Measurements from ENCODE around the gene MRPS31. TPM values are rescaled to one million over a fixed set of nuclear protein-coding genes. Genes with fewer than 3 reads are reported as not detected.
A peak's percentile ranks its signal among the peaks of the same experiment; 100 is the strongest.

Gene MRPS31
- total RNA-seq, 1 donor from 2014 or later: 31.3 TPM

- TF ChIP-seq CTCF (IDR thresholded peaks at IDR 0.05; ENCODE audit: unreplicated experiment): peak; percentile 79
- H3K9me3 Mint-ChIP-seq: no peaks in the 10 kb centered on the region
- H3K4me3 Mint-ChIP-seq: no peak overlapping the region
- DNase-seq (ENCODE audit: low spot score in 2 of 2, unreplicated experiment in 2 of 2): no peak
- H3K36me3 Mint-ChIP-seq: no peaks in the 10 kb centered on the region
- no peaks in the 10 kb centered on the region for H3K27me3 Mint-ChIP-seq (ENCODE audit: low read depth)
- H3K27ac Mint-ChIP-seq: no peak overlapping the region
- H3K4me1 Mint-ChIP-seq: peaks cover 17% of the 10 kb centered on the region
Observed at GRCh38 chr13:40682449-40683240, 88.3 kb downstream of the MRPS31 start.

- no peak for TF ChIP-seq CTCF (IDR thresholded peaks at IDR 0.05; ENCODE audit: unreplicated experiment)
- peak overlapping the region; percentile 8 for H3K27ac Mint-ChIP-seq
- no peak overlapping the region for H3K4me3 Mint-ChIP-seq
- H3K4me1 Mint-ChIP-seq: peaks cover 17% of the 10 kb centered on the region
- no peaks in the 10 kb centered on the region for H3K36me3 Mint-ChIP-seq
- no peak for DNase-seq (ENCODE audit: low spot score in 2 of 2, unreplicated experiment in 2 of 2)
- no peaks in the 10 kb centered on the region for H3K9me3 Mint-ChIP-seq
- H3K27me3 Mint-ChIP-seq (ENCODE audit: low read depth): no peaks in the 10 kb centered on the region
Observed at GRCh38 chr13:40681341-40682146, 89.4 kb downstream of the MRPS31 start.

GRCh38 chr13:40680659-40681323 lies 90.2 kb downstream of the MRPS31 start:
- Mint-ChIP-seq H3K27ac (no peak overlapping the region), H3K4me3 (no peak overlapping the region)
- no peak for DNase-seq (ENCODE audit: low spot score in 2 of 2, unreplicated experiment in 2 of 2)

GRCh38 chr13:40679480-40679985 lies 91.5 kb downstream of the MRPS31 start:
- Mint-ChIP-seq H3K27ac (no peak overlapping the region), H3K36me3 (no peaks in the 10 kb centered on the region), H3K27me3 (ENCODE audit: low read depth) (no peaks in the 10 kb centered on the region), H3K4me3 (no peak overlapping the region), H3K9me3 (no peaks in the 10 kb centered on the region), H3K4me1 (peaks cover 17% of the 10 kb centered on the region)
- TF ChIP-seq CTCF (IDR thresholded peaks at IDR 0.05; ENCODE audit: unreplicated experiment): no peak
- no peak for DNase-seq (ENCODE audit: low spot score in 2 of 2, unreplicated experiment in 2 of 2)

More at GRCh38 chr13:40680659-40681323, 90.2 kb downstream of the MRPS31 start:
- Mint-ChIP-seq H3K27me3 (ENCODE audit: low read depth) (no peaks in the 10 kb centered on the region), H3K9me3 (no peaks in the 10 kb centered on the region), H3K4me1 (peaks cover 17% of the 10 kb centered on the region), H3K36me3 (no peaks in the 10 kb centered on the region)
- TF ChIP-seq CTCF (IDR thresholded peaks at IDR 0.05; ENCODE audit: unreplicated experiment): no peak

Small RNAs within 50 kb of the gene (microRNA-seq; reads per million reads assigned to microRNA genes)
- gene MIR320D1 (not detected), gene MIR621 (not detected)

Other genes with a start within 250 kb of the MRPS31 start
- gene FOXO1, start 104.5 kb downstream of the MRPS31 start, total RNA-seq: 31.7 to 33.7 TPM (median 32.7 TPM) in 3 replicates
- 11.0 to 13.2 TPM (median 12.2 TPM) in 3 replicates for gene SLC25A15, start 18.4 kb upstream of the MRPS31 start, total RNA-seq
- gene ELF1, start 248.1 kb upstream of the MRPS31 start, total RNA-seq: 76.9 to 78.0 TPM (median 77.4 TPM) in 3 replicates